Breast epithelium (tissue), 4 donors: ENCODE measurements around the gene NRF1. TPM values are rescaled to one million over a fixed set of nuclear protein-coding genes. Genes with fewer than 3 reads are reported as not detected.

Source experiments
- DNase-seq, 2 donors: peaks; one replicate each; pipeline ENCODE4 v3.0.0-alpha.2; 2019; ENCODE audit warnings: low spot score in 2 of 2
- H3K27ac ChIP-seq, 2 donors: fragments of 200-600 bp; sonication (generic) in 1 of 2; one replicate each; pipeline ENCODE4 v1.5.1; 2016 to 2019; ENCODE audit warnings: mild to moderate bottlenecking in 1 of 2
- H3K27me3 ChIP-seq, 2 donors: fragments of 200-600 bp; sonication (generic) in 1 of 2; one replicate each; pipeline versions ENCODE4 v1.5.1 to v1.6.0; 2017 to 2019; ENCODE audit warnings: control low read depth in 1 of 2, mild to moderate bottlenecking in 1 of 2
- H3K36me3 ChIP-seq: fragments of 200-600 bp; one replicate; pipeline ENCODE4 v1.5.1; 2019
- H3K4me1 ChIP-seq, 2 donors: fragments of 200-600 bp; sonication (generic); one replicate each; pipeline ENCODE4 v1.5.1; 2016 to 2019; ENCODE audit warnings: control low read depth in 1 of 2
- H3K4me3 ChIP-seq, 3 donors: fragments of 200-600 bp; sonication (generic); 1 replicate in 2 of 3; 2 replicates in 1 of 3; pipeline ENCODE4 v1.5.1; 2016 to 2019; ENCODE audit warnings: mild to moderate bottlenecking in 3 of 3, moderate library complexity in 2 of 3
- H3K9me3 ChIP-seq, 2 donors: fragments of 200-600 bp; sonication (generic) in 1 of 2; one replicate each; pipeline ENCODE4 v1.5.1; 2016 to 2019; ENCODE audit warnings: control low read depth in 1 of 2
- POLR2A ChIP-seq: fragments of 450-650 bp; IDR thresholded peaks from one replicate; pipeline ENCODE4 v1.6.1; 2016; ENCODE audit warnings: antibody characterized with exemption, mild to moderate bottlenecking, moderate library complexity
- POLR2AphosphoS5 ChIP-seq, 3 donors: sonication (generic); formaldehyde crosslinking; IDR thresholded peaks; one replicate each; pipeline ENCODE4 v1.6.1; 2017; ENCODE audit warnings: antibody characterized with exemption in 3 of 3
- intact Hi-C: fragments of 100-400 bp; cut with DNase I; formaldehyde crosslinking; loops from one replicate; pipeline ENCODE4 v1.15.1; 2023; ENCODE audit warnings: low total_unique reads
- total RNA-seq, 3 donors: library from RNA; depleted of rRNA; stranded (reverse); fragments of >200 nt; gene quantifications; one replicate each; pipeline ENCODE4 v1.1.0, GENCODE V29; 2016
- TF ChIP-seq, protein P1 (sequence below), 3 donors: fragments of 450-650 bp; IDR thresholded peaks; one replicate each; pipeline ENCODE4 v1.5.1; 2016 to 2017; ENCODE audit warnings: antibody characterized with exemption in 3 of 3, mild to moderate bottlenecking in 3 of 3, moderate library complexity in 3 of 3

NRF1 gene
- total RNA-seq, 3 donors from 2014 or later = 24.5 to 29.2 (median 27.2) TPM

DNA sequence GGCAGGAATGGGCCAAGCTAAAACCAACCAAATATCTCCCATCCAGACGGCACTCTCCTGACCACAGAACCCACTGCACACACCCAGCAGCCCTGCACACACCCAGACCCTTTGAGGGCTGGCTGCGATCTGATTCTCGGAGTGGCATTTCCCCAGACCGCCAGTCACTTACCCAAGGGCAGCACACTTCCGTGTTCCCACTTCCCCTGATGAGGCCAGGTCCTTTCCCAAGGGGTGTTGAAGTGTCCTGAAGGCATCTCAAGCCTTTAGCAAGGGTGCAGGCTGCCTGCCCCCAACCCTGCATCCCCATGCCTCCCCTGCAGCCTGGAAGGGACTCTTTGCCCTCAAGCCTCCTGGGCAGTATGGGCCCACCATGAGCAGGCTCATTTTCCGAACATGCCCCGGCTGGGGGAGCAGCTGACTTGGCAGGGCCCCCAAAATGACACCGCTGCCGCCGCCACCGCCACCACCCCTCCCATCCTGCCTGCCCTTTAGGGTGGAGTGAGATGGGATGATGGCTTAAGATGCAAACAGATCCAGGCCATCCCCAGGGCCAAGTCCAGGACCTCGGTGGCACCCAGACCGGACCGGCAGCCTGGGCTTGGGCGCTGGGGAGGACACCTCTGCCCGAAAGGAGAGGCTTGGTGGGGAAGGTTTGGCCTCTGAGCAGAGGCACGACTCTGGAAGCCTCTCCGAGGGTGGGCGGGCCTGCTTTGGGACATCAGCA, 159.8 kb downstream of the NRF1 start:
- H3K9me3 ChIP-seq = no peaks in the 10 kb centered on the region
- intact Hi-C loops = no loop called here
- H3K27me3 ChIP-seq = no peaks in the 10 kb centered on the region
- TF ChIP-seq POLR2A (no peak), POLR2AphosphoS5 (IDR thresholded peaks at IDR 0.05) (no peak)
- TF ChIP-seq, protein P1, sequence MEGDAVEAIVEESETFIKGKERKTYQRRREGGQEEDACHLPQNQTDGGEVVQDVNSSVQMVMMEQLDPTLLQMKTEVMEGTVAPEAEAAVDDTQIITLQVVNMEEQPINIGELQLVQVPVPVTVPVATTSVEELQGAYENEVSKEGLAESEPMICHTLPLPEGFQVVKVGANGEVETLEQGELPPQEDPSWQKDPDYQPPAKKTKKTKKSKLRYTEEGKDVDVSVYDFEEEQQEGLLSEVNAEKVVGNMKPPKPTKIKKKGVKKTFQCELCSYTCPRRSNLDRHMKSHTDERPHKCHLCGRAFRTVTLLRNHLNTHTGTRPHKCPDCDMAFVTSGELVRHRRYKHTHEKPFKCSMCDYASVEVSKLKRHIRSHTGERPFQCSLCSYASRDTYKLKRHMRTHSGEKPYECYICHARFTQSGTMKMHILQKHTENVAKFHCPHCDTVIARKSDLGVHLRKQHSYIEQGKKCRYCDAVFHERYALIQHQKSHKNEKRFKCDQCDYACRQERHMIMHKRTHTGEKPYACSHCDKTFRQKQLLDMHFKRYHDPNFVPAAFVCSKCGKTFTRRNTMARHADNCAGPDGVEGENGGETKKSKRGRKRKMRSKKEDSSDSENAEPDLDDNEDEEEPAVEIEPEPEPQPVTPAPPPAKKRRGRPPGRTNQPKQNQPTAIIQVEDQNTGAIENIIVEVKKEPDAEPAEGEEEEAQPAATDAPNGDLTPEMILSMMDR (IDR thresholded peaks at IDR 0.05) = no peak
- H3K4me3 ChIP-seq = no peak overlapping the region
- no peak for DNase-seq
- H3K27ac ChIP-seq = no peak overlapping the region
- no peaks in the 10 kb centered on the region for H3K36me3 ChIP-seq
- H3K4me1 ChIP-seq = no peaks in the 10 kb centered on the region

DNA sequence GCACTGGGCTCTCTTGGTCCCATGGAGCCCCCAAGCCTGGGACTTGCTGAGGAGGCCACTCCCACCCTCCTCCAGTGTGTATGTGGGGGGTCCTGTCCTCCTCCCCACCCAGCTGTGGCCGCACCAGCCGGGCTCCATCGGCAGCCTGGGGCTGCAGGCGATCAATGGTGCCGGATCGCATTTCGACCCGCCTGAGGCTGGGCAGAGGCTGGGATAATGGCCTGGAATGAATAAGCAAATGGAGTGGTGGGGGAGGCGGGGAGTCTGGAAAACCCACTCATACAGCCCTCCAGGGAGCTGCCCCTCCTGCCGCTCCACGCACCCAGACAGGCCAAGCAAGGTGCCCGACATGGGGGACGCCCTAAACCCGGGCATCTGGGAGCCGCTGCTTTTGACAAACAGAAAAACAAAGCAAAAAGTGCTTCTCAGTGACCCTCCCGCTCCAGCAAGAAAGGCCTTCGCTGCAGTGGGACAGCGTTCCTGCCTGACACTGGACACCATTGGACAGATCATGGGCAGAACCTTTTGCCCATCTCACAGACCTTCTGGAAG, 160.5 kb downstream of the NRF1 start:
- no peak for DNase-seq
- no peaks in the 10 kb centered on the region for H3K4me1 ChIP-seq
- intact Hi-C loops = no loop called here
- no peaks in the 10 kb centered on the region for H3K36me3 ChIP-seq
- H3K27me3 ChIP-seq = no peaks in the 10 kb centered on the region
- H3K4me3 ChIP-seq = no peak overlapping the region
- H3K9me3 ChIP-seq = no peaks in the 10 kb centered on the region
- TF ChIP-seq, protein P1 (IDR thresholded peaks at IDR 0.05) = no peak
- no peak for TF ChIP-seq POLR2A
- no peak for TF ChIP-seq POLR2AphosphoS5 (IDR thresholded peaks at IDR 0.05)
- H3K27ac ChIP-seq = no peak overlapping the region

DNA sequence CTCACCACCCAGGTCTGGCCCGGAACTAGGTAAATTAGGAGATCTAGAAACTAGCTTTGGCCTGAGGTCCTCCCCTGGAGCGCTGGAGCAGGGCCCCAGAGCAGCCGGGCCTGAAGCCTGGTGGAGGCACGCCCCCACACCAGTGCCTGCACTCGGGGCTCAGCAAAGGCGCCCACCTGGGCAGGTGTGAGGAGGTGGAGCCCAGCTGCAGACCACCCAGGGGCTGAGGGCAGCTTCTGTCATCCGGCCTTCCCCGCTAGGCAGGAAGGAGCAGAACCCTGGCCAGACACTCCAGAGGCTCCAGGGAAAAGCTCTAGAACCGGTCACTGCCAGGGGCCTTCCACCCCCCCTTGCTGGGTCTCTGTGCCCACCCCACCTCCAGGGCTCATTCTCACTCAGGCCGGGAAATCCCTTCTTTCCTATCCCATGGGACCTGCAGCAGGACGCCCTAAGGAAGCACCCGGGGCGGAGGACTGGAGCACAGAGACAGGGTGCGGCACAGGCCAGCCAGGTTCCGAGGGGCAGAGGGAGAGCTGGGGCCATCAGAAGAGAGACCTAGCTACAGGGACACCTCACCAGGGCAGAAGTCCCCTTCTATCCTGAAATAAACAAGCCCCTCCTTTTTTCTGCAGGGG, 161.2 kb downstream of the NRF1 start:
- DNase-seq = no peak
- no peaks in the 10 kb centered on the region for H3K9me3 ChIP-seq
- TF ChIP-seq POLR2AphosphoS5 (IDR thresholded peaks at IDR 0.05) (no peak), POLR2A (no peak)
- TF ChIP-seq, protein P1 (IDR thresholded peaks at IDR 0.05) = no peak
- H3K27ac ChIP-seq = no peak overlapping the region
- peaks cover 0 to 4% of the 10 kb centered on the region in 2 donors for H3K27me3 ChIP-seq
- H3K36me3 ChIP-seq = no peaks in the 10 kb centered on the region
- H3K4me1 ChIP-seq = no peaks in the 10 kb centered on the region
- intact Hi-C loops = no loop called here
- no peak overlapping the region for H3K4me3 ChIP-seq

DNA sequence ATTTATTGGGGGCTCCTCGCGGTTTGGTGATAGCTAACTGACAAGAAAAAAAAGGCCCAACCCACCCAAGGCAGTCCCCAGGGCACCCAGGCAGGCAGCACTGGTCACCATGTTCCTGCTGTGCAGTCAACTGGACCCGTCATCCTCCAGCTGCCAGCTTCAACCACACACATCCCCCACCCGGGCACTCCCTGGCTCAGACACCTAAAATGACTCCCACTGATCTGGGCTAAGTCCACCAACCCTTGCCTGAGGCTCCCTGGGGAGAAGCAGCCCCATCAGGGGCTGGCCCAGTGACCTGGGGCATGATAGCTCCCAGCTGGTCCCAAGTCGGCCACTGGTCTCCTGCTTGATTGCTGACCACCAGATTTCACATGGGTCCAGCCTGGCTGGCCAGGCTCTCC, 161.8 kb downstream of the NRF1 start:
- no peak for DNase-seq
- TF ChIP-seq POLR2AphosphoS5 (IDR thresholded peaks at IDR 0.05) (no peak), POLR2A (no peak)
- intact Hi-C loops = no loop called here
- H3K9me3 ChIP-seq = no peaks in the 10 kb centered on the region
- H3K36me3 ChIP-seq = no peaks in the 10 kb centered on the region
- peaks cover 0 to 9% of the 10 kb centered on the region in 2 donors for H3K27me3 ChIP-seq
- H3K4me3 ChIP-seq = no peak overlapping the region
- no peak overlapping the region for H3K27ac ChIP-seq
- no peaks in the 10 kb centered on the region for H3K4me1 ChIP-seq

DNA sequence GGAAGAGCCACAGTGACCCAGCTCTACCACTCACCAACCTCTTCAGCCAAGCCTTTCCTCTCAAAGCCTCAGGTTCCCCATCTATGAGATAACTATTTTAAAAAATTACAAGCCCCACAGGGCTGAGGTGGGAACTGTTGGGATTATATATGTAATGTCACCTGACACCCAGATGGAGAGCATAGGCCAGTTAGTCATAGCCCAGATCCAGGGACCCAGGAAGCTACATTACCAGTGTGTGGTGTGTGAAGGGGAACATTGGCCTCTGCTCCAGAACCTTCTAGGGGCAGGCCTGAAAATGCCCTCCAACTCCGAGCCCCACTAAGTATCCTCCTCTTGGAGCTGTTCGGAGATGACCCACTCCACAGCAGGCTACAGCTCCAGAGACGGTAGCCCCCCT, 162.4 kb downstream of the NRF1 start:
- intact Hi-C loops = no loop called here
- Histone ChIP-seq H3K27me3 (peaks cover 0 to 14% of the 10 kb centered on the region in 2 donors), H3K4me3 (no peak overlapping the region), H3K4me1 (no peaks in the 10 kb centered on the region), H3K9me3 (no peaks in the 10 kb centered on the region), H3K36me3 (no peaks in the 10 kb centered on the region), H3K27ac (no peak overlapping the region)
- DNase-seq = no peak
- no peak for TF ChIP-seq POLR2A
- TF ChIP-seq, protein P1 (IDR thresholded peaks at IDR 0.05) = no peak
- TF ChIP-seq POLR2AphosphoS5 (IDR thresholded peaks at IDR 0.05) = no peak
